ENCODE data around the gene CDH4. TPM values are rescaled to one million over a fixed set of nuclear protein-coding genes. Genes with fewer than 3 reads are reported as not detected.

The CDH4 gene
- total and polyA plus RNA-seq, 2 donors (not counting 1 experiment from before 2014, with no cell fraction given) = not detected

GRCh38 chr20:61254881-61255626 lies 3.0 kb downstream of the CDH4 start:
- peaks cover 0 to 12% (median 3%) of the 10 kb centered on the region in 4 experiments for H3K27me3 ChIP-seq (replicated peaks in 1 of 4; ENCODE audit: control extremely low read depth in 1 of 4, control insufficient read depth in 3 of 4, insufficient read depth in 4 of 4, low read length in 3 of 4)
- no peak for ATAC-seq (ENCODE audit: low read depth)
- no peak overlapping the region for H2AFZ ChIP-seq (ENCODE audit: insufficient read depth, low read depth, low read length, poor library complexity, severe bottlenecking)
- intact Hi-C loops (cut with micrococcal nuclease) = no loop called here
- no peaks in the 10 kb centered on the region for H3K79me2 ChIP-seq (ENCODE audit: control insufficient read depth, insufficient read depth, low read length)
- no peak overlapping the region for H3K4me3 ChIP-seq (ENCODE audit: control extremely low read depth in 1 of 5, extremely low read depth in 1 of 5, insufficient read depth in 1 of 5, low read depth in 2 of 5, low read length in 4 of 5)
- H3K4me2 ChIP-seq (replicated peaks; ENCODE audit: low read depth, low read length, poor library complexity, severe bottlenecking) = no peak overlapping the region
- peaks cover 2% of the 10 kb centered on the region for H3K4me1 Mint-ChIP-seq
- peaks cover 4% of the 10 kb centered on the region for H3K9me3 Mint-ChIP-seq (ENCODE audit: insufficient read depth)
- WGBS (ENCODE audit: insufficient coverage) = 82% methylated on average over 3 of the region's 11 CpGs
- ChIA-PET CTCF (no interaction called here), POLR2A (no interaction called here)
- TF ChIP-seq EZH2 (IDR thresholded peaks at IDR 0.05; ENCODE audit: borderline replicate concordance, insufficient read depth, low read depth, low read length, poor library complexity, severe bottlenecking) = no peak
- TF ChIP-seq CTCF (IDR thresholded peaks at IDR 0.05) = no peak
- no peaks in the 10 kb centered on the region for H4K20me1 ChIP-seq (ENCODE audit: control insufficient read depth, insufficient read depth, low read length, poor library complexity, severe bottlenecking)
- no peak for DNase-seq
- H3K27ac ChIP-seq (ENCODE audit: low read length in 2 of 2) = no peak overlapping the region
- H3K4me3 Mint-ChIP-seq = no peak overlapping the region
- no peak overlapping the region for H3K27ac Mint-ChIP-seq
- H3K9ac ChIP-seq (ENCODE audit: low read length) = no peak overlapping the region
- peaks cover 0 to 17% (median 0%) of the 10 kb centered on the region in 3 donors for H3K9me3 ChIP-seq (ENCODE audit: control extremely low read depth in 1 of 3, control insufficient read depth in 2 of 3, insufficient read depth in 1 of 3, low read length in 2 of 3)
- H3K36me3 ChIP-seq (replicated peaks in 1 of 2; ENCODE audit: control extremely low read depth in 1 of 2, control insufficient read depth in 1 of 2, extremely low read depth in 1 of 2, insufficient read depth in 2 of 2, low read length in 1 of 2) = no peaks in the 10 kb centered on the region
- H3K27me3 Mint-ChIP-seq = peaks cover 35% of the 10 kb centered on the region
- no peaks in the 10 kb centered on the region for H3K4me1 ChIP-seq (ENCODE audit: control insufficient read depth in 2 of 2, insufficient read depth in 2 of 2, low read length in 2 of 2)

- Histone ChIP-seq H3K4me1 (ENCODE audit: control insufficient read depth in 2 of 2, insufficient read depth in 2 of 2, low read length in 2 of 2) (no peaks in the 10 kb centered on the region), H3K9me3 (ENCODE audit: control extremely low read depth in 1 of 3, control insufficient read depth in 2 of 3, insufficient read depth in 1 of 3, low read length in 2 of 3) (peaks cover 0 to 21% (median 0%) of the 10 kb centered on the region in 3 donors), H3K27ac (ENCODE audit: low read length in 2 of 2) (no peak overlapping the region), H3K4me2 (replicated peaks; ENCODE audit: low read depth, low read length, poor library complexity, severe bottlenecking) (no peak overlapping the region), H3K27me3 (replicated peaks in 1 of 4; ENCODE audit: control extremely low read depth in 1 of 4, control insufficient read depth in 3 of 4, insufficient read depth in 4 of 4, low read length in 3 of 4) (peaks cover 0 to 7% (median 0%) of the 10 kb centered on the region in 4 experiments), H3K4me3 (ENCODE audit: control extremely low read depth in 1 of 5, extremely low read depth in 1 of 5, insufficient read depth in 1 of 5, low read depth in 2 of 5, low read length in 4 of 5) (no peak overlapping the region), H2AFZ (ENCODE audit: insufficient read depth, low read depth, low read length, poor library complexity, severe bottlenecking) (no peak overlapping the region), H3K79me2 (ENCODE audit: control insufficient read depth, insufficient read depth, low read length) (no peaks in the 10 kb centered on the region), H4K20me1 (ENCODE audit: control insufficient read depth, insufficient read depth, low read length, poor library complexity, severe bottlenecking) (no peaks in the 10 kb centered on the region), H3K36me3 (replicated peaks in 1 of 2; ENCODE audit: control extremely low read depth in 1 of 2, control insufficient read depth in 1 of 2, extremely low read depth in 1 of 2, insufficient read depth in 2 of 2, low read length in 1 of 2) (no peaks in the 10 kb centered on the region), H3K9ac (ENCODE audit: low read length) (no peak overlapping the region)
- WGBS (ENCODE audit: insufficient coverage) = 95% methylated on average over 7 of the region's 9 CpGs
- no peak for ATAC-seq (ENCODE audit: low read depth)
- intact Hi-C loops (cut with micrococcal nuclease) = no loop called here
- ChIA-PET POLR2A (no interaction called here), CTCF (no interaction called here)
- Mint-ChIP-seq H3K9me3 (ENCODE audit: insufficient read depth) (peaks cover 4% of the 10 kb centered on the region), H3K27ac (no peak overlapping the region), H3K4me1 (peaks cover 2% of the 10 kb centered on the region), H3K27me3 (peaks cover 22% of the 10 kb centered on the region), H3K4me3 (no peak overlapping the region)
- TF ChIP-seq EZH2 (IDR thresholded peaks at IDR 0.05; ENCODE audit: borderline replicate concordance, insufficient read depth, low read depth, low read length, poor library complexity, severe bottlenecking) = no peak
- no peak for TF ChIP-seq CTCF (IDR thresholded peaks at IDR 0.05)
- DNase-seq = no peak
Observed at GRCh38 chr20:61256365-61256764, 4.3 kb downstream of the CDH4 start.

Data from B cell (primary cell).